Measurements from ENCODE around the gene PITPNM3. TPM values are rescaled to one million over a fixed set of nuclear protein-coding genes. Genes with fewer than 3 reads are reported as not detected.

The PITPNM3 gene
- total RNA-seq, 1 donor from 2014 or later = 1.1 TPM

DNA sequence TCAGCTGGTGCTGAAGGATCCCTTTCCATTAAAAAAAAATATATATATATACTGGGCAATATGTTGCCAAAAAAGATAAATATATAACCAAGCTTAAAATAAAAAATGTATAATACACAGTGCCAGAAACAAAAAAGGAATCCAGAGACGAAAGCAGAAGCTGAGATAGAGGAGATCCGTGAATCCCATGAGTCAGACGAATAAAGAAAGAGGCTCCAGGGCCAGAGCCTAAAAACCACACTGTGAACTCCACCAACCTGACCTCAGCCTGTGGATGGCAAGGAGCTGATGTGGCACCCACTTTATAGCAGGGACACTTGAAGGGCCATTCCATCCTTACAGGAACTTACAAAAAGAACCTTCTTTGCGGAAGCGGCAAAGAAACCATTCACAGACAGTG lies 34.8 kb downstream of the PITPNM3 start:
- TF ChIP-seq, protein P1, sequence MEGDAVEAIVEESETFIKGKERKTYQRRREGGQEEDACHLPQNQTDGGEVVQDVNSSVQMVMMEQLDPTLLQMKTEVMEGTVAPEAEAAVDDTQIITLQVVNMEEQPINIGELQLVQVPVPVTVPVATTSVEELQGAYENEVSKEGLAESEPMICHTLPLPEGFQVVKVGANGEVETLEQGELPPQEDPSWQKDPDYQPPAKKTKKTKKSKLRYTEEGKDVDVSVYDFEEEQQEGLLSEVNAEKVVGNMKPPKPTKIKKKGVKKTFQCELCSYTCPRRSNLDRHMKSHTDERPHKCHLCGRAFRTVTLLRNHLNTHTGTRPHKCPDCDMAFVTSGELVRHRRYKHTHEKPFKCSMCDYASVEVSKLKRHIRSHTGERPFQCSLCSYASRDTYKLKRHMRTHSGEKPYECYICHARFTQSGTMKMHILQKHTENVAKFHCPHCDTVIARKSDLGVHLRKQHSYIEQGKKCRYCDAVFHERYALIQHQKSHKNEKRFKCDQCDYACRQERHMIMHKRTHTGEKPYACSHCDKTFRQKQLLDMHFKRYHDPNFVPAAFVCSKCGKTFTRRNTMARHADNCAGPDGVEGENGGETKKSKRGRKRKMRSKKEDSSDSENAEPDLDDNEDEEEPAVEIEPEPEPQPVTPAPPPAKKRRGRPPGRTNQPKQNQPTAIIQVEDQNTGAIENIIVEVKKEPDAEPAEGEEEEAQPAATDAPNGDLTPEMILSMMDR (IDR thresholded peaks at IDR 0.05) = no peak
- Mint-ChIP-seq H3K4me1 (no peaks in the 10 kb centered on the region), H3K27me3 (no peaks in the 10 kb centered on the region), H3K36me3 (ENCODE audit: low read depth) (no peaks in the 10 kb centered on the region), H3K4me3 (no peak overlapping the region), H3K9me3 (no peaks in the 10 kb centered on the region), H3K27ac (no peak overlapping the region)
- CTCF ChIA-PET = no interaction called here
- no peak for DNase-seq
- POLR2A ChIA-PET = no interaction called here
- intact Hi-C loops (cut with micrococcal nuclease) = no loop called here
- ATAC-seq (ENCODE audit: low read depth) = no peak

DNA sequence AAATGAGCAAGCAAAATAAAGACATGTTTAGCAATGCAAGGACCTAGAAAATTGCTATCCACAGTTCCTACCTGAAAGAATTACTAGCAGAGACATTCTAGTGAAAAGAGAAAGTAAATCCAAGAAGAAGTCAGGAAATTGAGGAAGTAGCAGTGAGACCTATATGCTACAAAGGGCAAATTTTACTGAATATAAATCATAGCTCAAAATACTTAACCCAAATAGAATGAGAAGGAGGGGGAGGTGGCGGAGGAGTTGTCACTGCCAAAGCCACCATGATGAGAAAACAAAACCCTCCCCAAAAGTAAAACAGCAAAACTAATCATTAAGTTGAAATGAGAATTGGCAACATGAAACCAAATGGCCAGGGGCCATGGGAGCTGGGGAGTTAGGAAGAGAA lies 39.3 kb downstream of the PITPNM3 start:
- intact Hi-C loops (cut with micrococcal nuclease) = no loop called here
- POLR2A ChIA-PET = no interaction called here
- TF ChIP-seq, protein P1 (IDR thresholded peaks at IDR 0.05) = no peak
- Mint-ChIP-seq H3K4me1 (no peaks in the 10 kb centered on the region), H3K27ac (no peak overlapping the region), H3K4me3 (no peak overlapping the region), H3K36me3 (ENCODE audit: low read depth) (no peaks in the 10 kb centered on the region), H3K27me3 (no peaks in the 10 kb centered on the region), H3K9me3 (no peaks in the 10 kb centered on the region)
- DNase-seq = no peak
- no peak for ATAC-seq (ENCODE audit: low read depth)
- CTCF ChIA-PET = no interaction called here

DNA sequence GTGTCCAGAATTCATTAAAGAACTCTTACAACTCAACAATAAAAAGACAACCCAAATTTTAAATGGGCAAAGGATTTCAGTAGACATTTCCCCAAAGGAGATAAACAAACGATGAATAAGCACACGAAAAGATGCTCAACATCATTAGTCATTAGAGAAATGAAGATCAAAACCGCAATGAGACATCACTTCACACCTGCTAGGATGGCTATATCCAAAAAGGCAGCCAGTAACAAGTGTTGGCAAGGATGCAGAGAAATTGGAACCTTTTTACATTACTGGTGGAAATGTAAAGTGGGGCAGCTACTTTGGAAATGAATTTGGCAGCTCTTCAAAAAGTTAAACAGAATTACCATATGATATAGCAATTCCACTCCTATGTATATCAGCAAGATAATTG lies 42.0 kb downstream of the PITPNM3 start:
- peaks cover 2% of the 10 kb centered on the region for H3K27me3 Mint-ChIP-seq
- no peaks in the 10 kb centered on the region for H3K9me3 Mint-ChIP-seq
- H3K27ac Mint-ChIP-seq = no peak overlapping the region
- TF ChIP-seq, protein P1 (IDR thresholded peaks at IDR 0.05) = no peak
- no peaks in the 10 kb centered on the region for H3K36me3 Mint-ChIP-seq (ENCODE audit: low read depth)
- no peak overlapping the region for H3K4me3 Mint-ChIP-seq
- DNase-seq (no peak), ATAC-seq (ENCODE audit: low read depth) (no peak)
- ChIA-PET POLR2A (no interaction called here), CTCF (no interaction called here)
- H3K4me1 Mint-ChIP-seq = no peaks in the 10 kb centered on the region
- intact Hi-C loops (cut with micrococcal nuclease) = no loop called here

DNA sequence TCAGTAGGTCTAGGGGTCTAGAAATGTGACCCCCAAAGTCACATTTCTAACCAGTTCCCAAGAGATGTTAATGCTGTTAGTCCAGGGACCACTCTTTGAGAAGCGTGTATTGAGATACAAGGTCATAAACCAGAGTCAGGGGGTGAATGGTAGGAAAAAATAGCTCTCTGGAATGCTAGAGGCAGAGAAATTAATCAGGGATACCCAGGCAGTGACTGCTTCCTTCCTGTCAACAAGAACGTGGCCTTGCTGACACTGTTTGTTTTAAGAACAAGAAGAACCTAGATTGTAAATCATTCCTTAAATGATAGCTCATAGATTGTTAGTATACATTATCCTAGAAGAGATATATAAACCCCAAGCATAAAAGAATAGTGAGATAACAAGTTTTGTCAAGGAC lies 43.8 kb downstream of the PITPNM3 start:
- ATAC-seq (ENCODE audit: low read depth) = no peak
- no peaks in the 10 kb centered on the region for H3K4me1 Mint-ChIP-seq
- H3K4me3 Mint-ChIP-seq = no peak overlapping the region
- H3K27ac Mint-ChIP-seq = no peak overlapping the region
- TF ChIP-seq, protein P1 (IDR thresholded peaks at IDR 0.05) = no peak
- CTCF ChIA-PET = no interaction called here
- POLR2A ChIA-PET = no interaction called here
- no peaks in the 10 kb centered on the region for H3K9me3 Mint-ChIP-seq
- no peak for DNase-seq
- no peaks in the 10 kb centered on the region for H3K36me3 Mint-ChIP-seq (ENCODE audit: low read depth)
- H3K27me3 Mint-ChIP-seq = peaks cover 2% of the 10 kb centered on the region
- intact Hi-C loops (cut with micrococcal nuclease) = no loop called here

DNA sequence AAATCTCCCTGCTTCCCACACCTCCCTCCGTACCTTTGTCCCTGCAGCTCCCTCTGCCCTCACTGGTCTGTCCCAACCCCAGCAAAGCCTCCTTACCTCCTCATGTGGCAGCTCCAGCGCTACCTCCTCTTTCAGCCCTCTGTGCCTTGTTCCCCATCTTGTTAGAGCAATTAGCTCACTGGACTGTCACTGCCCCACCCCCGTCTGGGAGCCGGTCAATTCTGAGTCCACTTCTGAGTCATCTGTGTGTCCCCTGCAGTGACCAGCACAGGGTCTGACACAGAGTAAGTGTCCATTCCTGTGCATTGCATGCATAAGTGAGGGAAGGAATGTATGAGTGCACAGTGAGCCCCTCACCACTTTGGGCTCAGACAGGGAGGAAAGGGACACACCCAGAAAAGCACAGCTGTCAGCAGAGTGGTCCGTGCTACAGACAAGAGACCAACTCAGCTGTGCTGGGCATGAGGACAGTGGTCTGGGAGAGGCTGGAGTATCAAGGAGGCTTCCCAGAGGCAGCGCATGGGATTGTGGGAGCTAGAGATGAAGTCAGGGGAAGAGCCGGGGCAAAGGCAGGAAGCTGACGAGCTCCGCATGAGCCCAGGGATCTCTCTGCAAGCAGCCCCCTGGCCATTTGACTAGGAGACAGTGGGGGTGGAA lies 45.9 kb downstream of the PITPNM3 start:
- TF ChIP-seq, protein P1 (IDR thresholded peaks at IDR 0.05) = no peak
- Mint-ChIP-seq H3K27ac (no peak overlapping the region), H3K4me3 (no peak overlapping the region), H3K4me1 (no peaks in the 10 kb centered on the region), H3K36me3 (ENCODE audit: low read depth) (no peaks in the 10 kb centered on the region), H3K27me3 (peaks cover 2% of the 10 kb centered on the region), H3K9me3 (no peaks in the 10 kb centered on the region)
- ATAC-seq (ENCODE audit: low read depth) (no peak), DNase-seq (no peak)
- ChIA-PET POLR2A (no interaction called here), CTCF (no interaction called here)
- intact Hi-C loops (cut with micrococcal nuclease) = no loop called here
